Keratinocyte (primary cell): ENCODE measurements around the gene CFC1B.
"Not testable (repeated sequence)": the region's sequence is repeated elsewhere in the genome, so short reads cannot be mapped to it uniquely, and the experiment has no call there.

Experiments used
- CTCF ChIP-seq, 3 experiments: IDR thresholded peaks in 1 of 3; conservative IDR thresholded peaks in 1 of 3; optimal IDR thresholded peaks in 1 of 3; 2 replicates in 2 of 3; 3 replicates in 1 of 3; pipeline versions ENCODE3 to v1.5.1; 2011; ENCODE audit warnings: low read length in 3 of 3, mild to moderate bottlenecking in 3 of 3, moderate library complexity in 2 of 3, control low read depth in 1 of 3, inconsistent platforms in 1 of 3; ENCODE audit not compliant: insufficient read depth in 2 of 3; ENCODE audit errors: extremely low read depth in 1 of 3
- EZH2 ChIP-seq: IDR thresholded peaks from one replicate; pipeline ENCODE4 v1.6.1; 2012; ENCODE audit warnings: inconsistent platforms, mild to moderate bottlenecking, low read length, moderate library complexity

GRCh38 chr2:130518516-130519106 is 2.4 kb upstream of the CFC1B start:
- TF ChIP-seq CTCF (optimal IDR thresholded peaks at IDR 0.05 in 1 of 3, IDR thresholded peaks at IDR 0.05 in 1 of 3, conservative IDR thresholded peaks at IDR 0.05 in 1 of 3; ENCODE audit: extremely low read depth in 1 of 3, insufficient read depth in 2 of 3, low read length in 3 of 3); EZH2: not testable (repeated sequence)
